Skin epidermis (tissue), 12 donors: ENCODE measurements around the gene TWIST2.
A peak's percentile ranks its signal among the peaks of the same experiment; 100 is the strongest.

Source experiments
- H3K27ac ChIP-seq, 21 experiments: fragments of 200-600 bp; sonication (generic) in 11 of 21; one replicate each; pipeline ENCODE4 v1.5.0; 2020; ENCODE audit warnings: mild to moderate bottlenecking in 3 of 21, inconsistent platforms in 2 of 21, moderate library complexity in 2 of 21
- H3K4me3 ChIP-seq, 7 experiments: fragments of 200-600 bp; sonication (generic) in 2 of 7; one replicate each; pipeline ENCODE4 v1.5.0; 2020; ENCODE audit warnings: inconsistent platforms in 2 of 7, mild to moderate bottlenecking in 2 of 7, moderate library complexity in 1 of 7

The TWIST2 gene

GRCh38 chr2:238911376-238912227, 63.7 kb downstream of the TWIST2 start:
- H3K4me3 ChIP-seq: no peak overlapping the region
- H3K27ac ChIP-seq: no peak overlapping the region

- H3K27ac ChIP-seq: no peak overlapping the region
- no peak overlapping the region for H3K4me3 ChIP-seq
These were observed 64.5 kb downstream of the TWIST2 start for GRCh38 chr2:238912228-238912915.

GRCh38 chr2:238912916-238913875, 65.3 kb downstream of the TWIST2 start:
- H3K4me3 ChIP-seq: no peak overlapping the region
- no peak overlapping the region for H3K27ac ChIP-seq

- peak overlapping the region in 1 of 21 experiments; percentile 6 for H3K27ac ChIP-seq
- H3K4me3 ChIP-seq: no peak overlapping the region
These were observed 66.2 kb downstream of the TWIST2 start for GRCh38 chr2:238913931-238914647.

GRCh38 chr2:238914648-238915015, 66.7 kb downstream of the TWIST2 start:
- Histone ChIP-seq H3K4me3 (no peak overlapping the region), H3K27ac (peak overlapping the region in 1 of 21 experiments; percentile 6)

GRCh38 chr2:238915196-238915595, 67.3 kb downstream of the TWIST2 start:
- no peak overlapping the region for H3K4me3 ChIP-seq
- peak overlapping the region in 2 of 21 experiments; percentile 20 to 29 for H3K27ac ChIP-seq

GRCh38 chr2:238915596-238915995, 67.7 kb downstream of the TWIST2 start:
- Histone ChIP-seq H3K27ac (peak overlapping the region in 3 of 21 experiments; percentile 20 to 31 (median 29)), H3K4me3 (no peak overlapping the region)

- Histone ChIP-seq H3K4me3 (no peak overlapping the region), H3K27ac (peak overlapping the region in 1 of 21 experiments; percentile 31)
These were observed 68.4 kb downstream of the TWIST2 start for GRCh38 chr2:238916176-238916874.

- Histone ChIP-seq H3K4me3 (no peak overlapping the region), H3K27ac (no peak overlapping the region)
These were observed 69.1 kb downstream of the TWIST2 start for GRCh38 chr2:238916875-238917590.

GRCh38 chr2:238919307-238919706, 71.4 kb downstream of the TWIST2 start:
- Histone ChIP-seq H3K27ac (no peak overlapping the region), H3K4me3 (no peak overlapping the region)

- H3K27ac ChIP-seq: no peak overlapping the region
- no peak overlapping the region for H3K4me3 ChIP-seq
These were observed 72.2 kb downstream of the TWIST2 start for GRCh38 chr2:238920053-238920452.

GRCh38 chr2:238920601-238921001, 72.7 kb downstream of the TWIST2 start:
- no peak overlapping the region for H3K4me3 ChIP-seq

GRCh38 chr2:238921259-238921658, 73.4 kb downstream of the TWIST2 start:
- Histone ChIP-seq H3K4me3 (no peak overlapping the region), H3K27ac (no peak overlapping the region)

More at GRCh38 chr2:238920601-238921001, 72.7 kb downstream of the TWIST2 start:
- H3K27ac ChIP-seq: no peak overlapping the region

- Histone ChIP-seq H3K4me3 (no peak overlapping the region), H3K27ac (no peak overlapping the region)
These were observed 73.9 kb downstream of the TWIST2 start for GRCh38 chr2:238921681-238922319.

- no peak overlapping the region for H3K27ac ChIP-seq
- H3K4me3 ChIP-seq: no peak overlapping the region
These were observed 74.5 kb downstream of the TWIST2 start for GRCh38 chr2:238922435-238922834.

- Histone ChIP-seq H3K4me3 (no peak overlapping the region), H3K27ac (no peak overlapping the region)
These were observed 76.1 kb downstream of the TWIST2 start for GRCh38 chr2:238924032-238924431.

GRCh38 chr2:238924796-238925195, 76.9 kb downstream of the TWIST2 start:
- H3K4me3 ChIP-seq: no peak overlapping the region
- H3K27ac ChIP-seq: no peak overlapping the region

- H3K4me3 ChIP-seq: no peak overlapping the region
- no peak overlapping the region for H3K27ac ChIP-seq
These were observed 77.4 kb downstream of the TWIST2 start for GRCh38 chr2:238925281-238925680.
